Prostate gland (tissue), 2 donors: ENCODE measurements around the gene ACTL10. TPM values are rescaled to one million over a fixed set of nuclear protein-coding genes. Genes with fewer than 3 reads are reported as not detected.

Experiments
- DNase-seq: peaks from one replicate; pipeline ENCODE4 v3.0.0-alpha.2; 2019; ENCODE audit warnings: low spot score
- H3K27ac ChIP-seq, 2 donors: fragments of 200-600 bp; sonication (generic); 2 replicates each; pipeline ENCODE4 v1.5.1; 2017 to 2019
- H3K27me3 ChIP-seq: fragments of 200-600 bp; sonication (generic); replicated peaks from 2 replicates; pipeline ENCODE4 v1.5.1; 2019; ENCODE audit not compliant: insufficient read depth
- H3K36me3 ChIP-seq, 2 donors: fragments of 200-600 bp; sonication (generic); 1 replicate in 1 of 2; 2 replicates in 1 of 2; pipeline versions ENCODE4 v1.5.1 to v1.8.1; 2017 to 2019
- H3K4me1 ChIP-seq: fragments of 200-600 bp; sonication (generic); replicated peaks from 2 replicates; pipeline ENCODE4 v1.5.1; 2019
- H3K4me3 ChIP-seq, 2 donors: fragments of 200-600 bp; sonication (generic); 2 replicates each; pipeline ENCODE4 v1.5.1; 2017 to 2019
- H3K9me3 ChIP-seq: fragments of 200-600 bp; sonication (generic); 2 replicates; pipeline ENCODE4 v1.5.1; 2017
- CTCF ChIP-seq, 4 experiments: fragments of 200-600 bp in 2 of 4; fragments of 450-650 bp in 2 of 4; sonication (generic) in 2 of 4; IDR thresholded peaks; 1 replicate in 3 of 4; 2 replicates in 1 of 4; pipeline ENCODE4 v1.5.1; 2016 to 2019; ENCODE audit warnings: antibody characterized with exemption in 4 of 4, mild to moderate bottlenecking in 2 of 4, moderate library complexity in 2 of 4
- POLR2A ChIP-seq: fragments of 450-650 bp; IDR thresholded peaks from one replicate; pipeline ENCODE4 v1.6.1; 2016; ENCODE audit warnings: antibody characterized with exemption, mild to moderate bottlenecking
- POLR2AphosphoS5 ChIP-seq: sonication (generic); formaldehyde crosslinking; IDR thresholded peaks from one replicate; pipeline ENCODE4 v1.6.1; 2017; ENCODE audit warnings: antibody characterized with exemption
- WGBS: methylation state at CpG from one replicate; pipeline ENCODE4 v1.1.5; 2018; 5-methylcytosine and 5-hydroxymethylcytosine counted together
- intact Hi-C: fragments of 100-400 bp; cut with DNase I; formaldehyde crosslinking; loops from one replicate; pipeline ENCODE4 v1.14.2; 2022
- total RNA-seq, 2 donors: library from RNA; depleted of rRNA; stranded (reverse); fragments of >200 nt; gene quantifications; one replicate each; pipeline ENCODE4 v1.1.0, GENCODE V29; 2016

ACTL10 gene
- total RNA-seq, 2 donors from 2014 or later, result 7.9 to 8.5 TPM

- no peak for DNase-seq
- TF ChIP-seq POLR2AphosphoS5, result no peak
- TF ChIP-seq POLR2A, result no peak
- peak in 1 of 4 experiments; percentile 6 for TF ChIP-seq CTCF (IDR thresholded peaks at IDR 0.05)
- Histone ChIP-seq H3K36me3 (peaks cover 0 to 5% of the 10 kb centered on the region in 2 donors), H3K27me3 (no peaks in the 10 kb centered on the region), H3K27ac (peak overlapping the region; percentile 83 to 90), H3K4me3 (no peak overlapping the region), H3K4me1 (peaks cover 4% of the 10 kb centered on the region), H3K9me3 (no peaks in the 10 kb centered on the region)
- intact Hi-C loops, result loop anchor here (5.0 kb wide), 1 partner anchor 207 kb away; no protein-coding TSS in a partner anchor
- WGBS, result 93% methylated on average over 2 of the region's 2 CpGs
These were observed 2.0 kb upstream of the ACTL10 start for GRCh38 chr20:33664762-33665144.

GRCh38 chr20:33667245-33667675 is 517 bp downstream of the ACTL10 start:
- peak overlapping the region; percentile 90 to 91 for H3K27ac ChIP-seq
- TF ChIP-seq CTCF (IDR thresholded peaks at IDR 0.05), result no peak
- TF ChIP-seq POLR2A, result no peak
- H3K36me3 ChIP-seq, result no peaks in the 10 kb centered on the region
- H3K4me3 ChIP-seq, result peak overlapping the region; percentile 51 to 53
- peaks cover 9% of the 10 kb centered on the region for H3K4me1 ChIP-seq
- WGBS, result 12% methylated on average over 36 of the region's 55 CpGs
- DNase-seq, result no peak
- intact Hi-C loops, result loop anchor here (5.0 kb wide), 1 partner anchor 210 kb away; no protein-coding TSS in a partner anchor
- no peaks in the 10 kb centered on the region for H3K27me3 ChIP-seq
- no peaks in the 10 kb centered on the region for H3K9me3 ChIP-seq

GRCh38 chr20:33667676-33668465 is 1.1 kb downstream of the ACTL10 start:
- no peaks in the 10 kb centered on the region for H3K9me3 ChIP-seq
- DNase-seq, result peak; percentile 79
- TF ChIP-seq POLR2AphosphoS5 (peak; percentile 57), POLR2A (peak; percentile 24), CTCF (IDR thresholded peaks at IDR 0.05) (peak; percentile 78 to 99 (median 92))
- H3K27me3 ChIP-seq, result no peaks in the 10 kb centered on the region
- H3K4me3 ChIP-seq, result peak overlapping the region; percentile 51 to 53
- peaks cover 13% of the 10 kb centered on the region for H3K4me1 ChIP-seq
- peak overlapping the region; percentile 90 to 91 for H3K27ac ChIP-seq
- intact Hi-C loops, result loop anchor here (5.0 kb wide), 1 partner anchor 211 kb away; no protein-coding TSS in a partner anchor
- H3K36me3 ChIP-seq, result no peaks in the 10 kb centered on the region
- 43% methylated on average over 47 of the region's 47 CpGs for WGBS

- DNase-seq, result no peak
- H3K9me3 ChIP-seq, result no peaks in the 10 kb centered on the region
- peaks cover 13% of the 10 kb centered on the region for H3K4me1 ChIP-seq
- no peaks in the 10 kb centered on the region for H3K36me3 ChIP-seq
- 82% methylated on average over 12 of the region's 13 CpGs for WGBS
- H3K27me3 ChIP-seq, result no peaks in the 10 kb centered on the region
- peak overlapping the region; percentile 90 to 92 for H3K27ac ChIP-seq
- H3K4me3 ChIP-seq, result no peak overlapping the region
- TF ChIP-seq CTCF (IDR thresholded peaks at IDR 0.05), result no peak
- TF ChIP-seq POLR2AphosphoS5, result no peak
- no peak for TF ChIP-seq POLR2A
- intact Hi-C loops, result loop anchor here (5.0 kb wide), 1 partner anchor 211 kb away; no protein-coding TSS in a partner anchor
These were observed 1.9 kb downstream of the ACTL10 start for GRCh38 chr20:33668466-33669155.
